GM12864 (cell line): ENCODE results near the gene PALLD.

Experiments
- DNase-seq: peaks from one replicate; pipeline ENCODE4 v3.0.0-alpha.2; 2011; ENCODE audit warnings: low read depth
- H3K4me3 ChIP-seq: 2 replicates; pipeline ENCODE4 v1.5.1; 2011; ENCODE audit warnings: mild to moderate bottlenecking, low read depth, low read length, control low read depth
- CTCF ChIP-seq: IDR thresholded peaks from 2 replicates; pipeline ENCODE4 v1.5.1; 2011; ENCODE audit warnings: low read depth, mild to moderate bottlenecking, moderate library complexity, low read length, control low read depth, inconsistent platforms; ENCODE audit errors: missing control alignments

Gene PALLD

GRCh38 chr4:168833881-168834280, 337.0 kb downstream of the PALLD start:
- H3K4me3 ChIP-seq, result no peak overlapping the region
- no peak for TF ChIP-seq CTCF
- DNase-seq, result no peak

DNA sequence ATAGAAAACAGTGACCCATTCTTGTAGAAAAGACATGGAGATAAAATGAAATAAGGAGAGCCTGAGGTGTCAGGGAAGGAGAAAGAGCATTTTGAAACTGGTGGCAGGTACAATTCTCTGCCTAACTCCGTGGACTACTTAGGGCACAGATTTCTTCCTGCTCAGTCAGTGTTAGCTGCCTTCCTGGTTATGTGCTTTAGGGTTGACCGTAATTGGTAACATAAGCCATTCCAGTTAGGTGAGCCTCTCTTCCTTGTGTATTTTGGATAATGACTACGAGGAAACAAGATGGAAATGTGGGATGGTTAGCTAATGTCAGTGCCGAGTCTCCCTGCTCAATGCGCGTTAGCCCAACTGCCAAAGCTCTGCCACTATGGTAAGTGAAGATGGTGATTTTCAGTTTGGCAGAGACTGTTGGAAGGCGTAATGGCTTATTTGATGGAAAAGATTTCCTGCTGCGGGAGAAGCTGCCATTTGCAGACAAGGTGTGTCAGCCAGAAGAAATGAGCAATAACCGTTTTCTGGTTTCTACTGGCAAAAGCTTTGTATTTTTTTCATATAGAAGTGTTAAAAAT, 339.1 kb downstream of the PALLD start:
- no peak for TF ChIP-seq CTCF
- no peak for DNase-seq
- H3K4me3 ChIP-seq, result no peak overlapping the region

GRCh38 chr4:168836490-168836889, 339.6 kb downstream of the PALLD start:
- no peak overlapping the region for H3K4me3 ChIP-seq
- DNase-seq, result no peak
- TF ChIP-seq CTCF, result no peak

DNA sequence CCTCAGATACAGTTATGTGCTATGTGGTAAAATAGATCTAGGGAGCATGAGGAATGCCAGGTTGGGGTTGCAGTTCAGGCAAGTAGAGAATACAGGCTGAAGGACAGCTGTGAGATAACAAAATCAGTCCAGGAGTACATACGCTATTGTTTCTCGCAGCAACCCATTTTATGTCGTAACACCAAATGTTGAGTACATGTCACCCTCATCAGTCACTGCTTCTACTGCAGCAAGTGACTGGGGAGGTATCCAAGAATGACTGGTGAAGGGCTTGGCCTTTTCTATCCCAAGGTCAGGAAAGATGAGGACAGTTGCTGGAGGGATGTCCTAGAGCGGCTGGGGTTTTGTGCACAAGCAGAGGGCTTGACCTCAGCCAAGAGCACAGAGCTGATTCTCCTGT, 341.1 kb downstream of the PALLD start:
- DNase-seq, result no peak

GRCh38 chr4:168839758-168840391, 343.0 kb downstream of the PALLD start:
- TF ChIP-seq CTCF, result no peak

More for the DNA sequence above, 341.1 kb downstream of the PALLD start:
- TF ChIP-seq CTCF, result no peak
- H3K4me3 ChIP-seq, result no peak overlapping the region

DNA sequence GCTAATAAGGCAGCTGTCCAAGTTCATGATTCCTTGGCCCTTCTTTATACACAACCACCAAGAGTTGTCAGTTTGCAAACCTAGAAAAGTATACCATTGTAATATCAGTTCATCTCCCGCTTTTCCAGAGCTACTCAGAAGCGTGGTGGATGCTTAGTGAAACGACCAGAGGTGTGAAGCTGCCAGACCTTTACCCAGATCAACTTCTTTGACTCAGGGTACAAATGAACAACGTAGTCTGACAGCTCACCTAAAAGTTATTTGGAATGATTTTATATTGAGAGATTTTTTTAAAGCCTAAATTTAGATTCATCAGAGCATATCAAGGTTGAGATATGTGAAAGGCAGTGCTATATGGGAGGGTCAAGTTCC, 343.5 kb downstream of the PALLD start:
- no peak overlapping the region for H3K4me3 ChIP-seq
- no peak for DNase-seq
- no peak for TF ChIP-seq CTCF

More at GRCh38 chr4:168839758-168840391, 343.0 kb downstream of the PALLD start:
- DNase-seq, result no peak
- H3K4me3 ChIP-seq, result no peak overlapping the region

- DNase-seq, result no peak
- no peak overlapping the region for H3K4me3 ChIP-seq
- TF ChIP-seq CTCF, result no peak
These were observed 344.3 kb downstream of the PALLD start for GRCh38 chr4:168841000-168841671.
